T-helper 17 cell (primary cell): ENCODE data around the gene TSGA10. TPM values are rescaled to one million over a fixed set of nuclear protein-coding genes. Genes with fewer than 3 reads are reported as not detected.

Source experiments
- ATAC-seq: fragments of 150-1000 bp; cut with Tn5 transposase; 2 replicates; pipeline ENCODE4 v1.10.0; 2021; ENCODE audit warnings: mild to moderate bottlenecking, moderate library complexity
- DNase-seq, 3 donors: peaks; one replicate each; pipeline versions ENCODE4 v3.0.0 to v3.0.0-alpha.2; 2020 to 2021
- H3K9me3 ChIP-seq: one replicate; pipeline ENCODE4 v1.7.0; 2013; ENCODE audit warnings: low read length, mild to moderate bottlenecking; ENCODE audit not compliant: control insufficient read depth, poor library complexity, severe bottlenecking
- H3K27ac Mint-ChIP-seq: one replicate; pipeline ENCODE4 v1.8.0; 2022; ENCODE audit warnings: mild to moderate bottlenecking, moderate library complexity, mixed read lengths
- H3K27me3 Mint-ChIP-seq: one replicate; pipeline ENCODE4 v1.8.0; 2022; ENCODE audit warnings: mixed read lengths
- H3K36me3 Mint-ChIP-seq: one replicate; pipeline ENCODE4 v1.8.0; 2022; ENCODE audit warnings: low read depth, mixed read lengths
- H3K4me1 Mint-ChIP-seq: one replicate; pipeline ENCODE4 v1.8.0; 2022; ENCODE audit warnings: mild to moderate bottlenecking, mixed read lengths
- H3K4me3 Mint-ChIP-seq: one replicate; pipeline ENCODE4 v1.8.0; 2022; ENCODE audit warnings: mild to moderate bottlenecking, moderate library complexity, mixed read lengths
- total RNA-seq, 4 donors: library from RNA in 2 of 4; stranded (reverse) in 2 of 4; gene quantifications; one replicate each; pipeline ENCODE4 v1.2.3 and lab custom pipeline; 2022 to 2026

Gene TSGA10
- total RNA-seq, 2 donors from 2014 or later: 7.7 to 8.3 TPM

GRCh38 chr2:99180755-99181623, 26.2 kb upstream of the TSGA10 start, which contains the start of the genes MITD1 and MRPL30:
Gene MITD1 (minus strand): TSS chr2:99181058. CDS start chr2:99180981, 77 bp downstream.
Gene MRPL30 (plus strand): TSS chr2:99181184. CDS start chr2:99186204, 5,020 bp downstream.
- Mint-ChIP-seq H3K4me1 (peaks cover 41% of the 10 kb centered on the region), H3K27me3 (no peaks in the 10 kb centered on the region), H3K36me3 (peaks cover 7% of the 10 kb centered on the region), H3K4me3 (peak within 1 kb of the TSS; percentile 100), H3K27ac (peak within 1 kb of the TSS; percentile 100)
- ATAC-seq: peak; percentile 96
- peak; percentile 75 to 85 (median 83) for DNase-seq
- H3K9me3 ChIP-seq: no peaks in the 10 kb centered on the region

- no peaks in the 10 kb centered on the region for H3K9me3 ChIP-seq
- H3K27me3 Mint-ChIP-seq: no peaks in the 10 kb centered on the region
- no peak overlapping the region for H3K4me3 Mint-ChIP-seq
- peaks cover 2% of the 10 kb centered on the region for H3K36me3 Mint-ChIP-seq
- peak overlapping the region; percentile 85 for H3K27ac Mint-ChIP-seq
- DNase-seq: no peak
- H3K4me1 Mint-ChIP-seq: peaks cover 13% of the 10 kb centered on the region
- no peak for ATAC-seq
Observed at GRCh38 chr2:99171377-99172140, 16.8 kb upstream of the TSGA10 start.

GRCh38 chr2:99169534-99169933, 14.8 kb upstream of the TSGA10 start:
- Mint-ChIP-seq H3K27ac (peak overlapping the region; percentile 85), H3K36me3 (peaks cover 2% of the 10 kb centered on the region)

GRCh38 chr2:99166218-99166617, 11.5 kb upstream of the TSGA10 start:
- H3K9me3 ChIP-seq: no peaks in the 10 kb centered on the region
- ATAC-seq (no peak), DNase-seq (no peak)
- Mint-ChIP-seq H3K36me3 (peaks cover 2% of the 10 kb centered on the region), H3K4me3 (no peak overlapping the region), H3K27ac (peak overlapping the region; percentile 19), H3K4me1 (peaks cover 4% of the 10 kb centered on the region), H3K27me3 (no peaks in the 10 kb centered on the region)

More at GRCh38 chr2:99169534-99169933, 14.8 kb upstream of the TSGA10 start:
- DNase-seq: no peak
- peaks cover 4% of the 10 kb centered on the region for H3K4me1 Mint-ChIP-seq
- H3K4me3 Mint-ChIP-seq: no peak overlapping the region
- H3K27me3 Mint-ChIP-seq: no peaks in the 10 kb centered on the region
- no peaks in the 10 kb centered on the region for H3K9me3 ChIP-seq
- ATAC-seq: no peak

- peaks cover 17% of the 10 kb centered on the region for H3K36me3 Mint-ChIP-seq
Observed at GRCh38 chr2:99159594-99159993, 4.9 kb upstream of the TSGA10 start.

GRCh38 chr2:99158599-99158998, 3.9 kb upstream of the TSGA10 start:
- H3K9me3 ChIP-seq: no peaks in the 10 kb centered on the region
- Mint-ChIP-seq H3K36me3 (peaks cover 18% of the 10 kb centered on the region), H3K4me1 (peaks cover 40% of the 10 kb centered on the region), H3K27me3 (no peaks in the 10 kb centered on the region), H3K4me3 (no peak overlapping the region), H3K27ac (no peak overlapping the region)
- DNase-seq: no peak
- ATAC-seq: no peak

More at GRCh38 chr2:99159594-99159993, 4.9 kb upstream of the TSGA10 start:
- Mint-ChIP-seq H3K27me3 (no peaks in the 10 kb centered on the region), H3K27ac (no peak overlapping the region), H3K4me1 (peaks cover 36% of the 10 kb centered on the region), H3K4me3 (no peak overlapping the region)
- no peaks in the 10 kb centered on the region for H3K9me3 ChIP-seq
- no peak for ATAC-seq
- no peak for DNase-seq

- Mint-ChIP-seq H3K27me3 (no peaks in the 10 kb centered on the region), H3K4me1 (peaks cover 40% of the 10 kb centered on the region), H3K27ac (no peak overlapping the region), H3K4me3 (peak overlapping the region; percentile 100), H3K36me3 (peaks cover 18% of the 10 kb centered on the region)
- no peaks in the 10 kb centered on the region for H3K9me3 ChIP-seq
- DNase-seq: no peak
- ATAC-seq: no peak
Observed at GRCh38 chr2:99156891-99157290, 2.1 kb upstream of the TSGA10 start.

- H3K9me3 ChIP-seq: no peaks in the 10 kb centered on the region
- Mint-ChIP-seq H3K4me1 (peaks cover 36% of the 10 kb centered on the region), H3K36me3 (peaks cover 13% of the 10 kb centered on the region), H3K27ac (no peak overlapping the region), H3K27me3 (no peaks in the 10 kb centered on the region), H3K4me3 (peak overlapping the region; percentile 100)
- ATAC-seq: no peak
- no peak for DNase-seq
Observed at GRCh38 chr2:99153921-99154604, 679 bp downstream of the TSGA10 start.

GRCh38 chr2:99152199-99152895, 2.4 kb downstream of the TSGA10 start:
- DNase-seq: no peak
- Mint-ChIP-seq H3K27ac (no peak overlapping the region), H3K36me3 (peaks cover 9% of the 10 kb centered on the region), H3K4me3 (no peak overlapping the region), H3K27me3 (no peaks in the 10 kb centered on the region), H3K4me1 (peaks cover 28% of the 10 kb centered on the region)
- ATAC-seq: no peak
- H3K9me3 ChIP-seq: no peaks in the 10 kb centered on the region

GRCh38 chr2:99150706-99151105, 4.0 kb downstream of the TSGA10 start:
- Mint-ChIP-seq H3K4me1 (peaks cover 15% of the 10 kb centered on the region), H3K4me3 (no peak overlapping the region), H3K36me3 (peaks cover 6% of the 10 kb centered on the region), H3K27me3 (no peaks in the 10 kb centered on the region), H3K27ac (no peak overlapping the region)
- no peaks in the 10 kb centered on the region for H3K9me3 ChIP-seq
- no peak for DNase-seq
- no peak for ATAC-seq

GRCh38 chr2:99141110-99142108, 13.3 kb downstream of the TSGA10 start, which contains the start of gene C2orf15:
Gene C2orf15 (plus strand): TSS chr2:99141707. CDS start chr2:99150559, 8,852 bp downstream.
- Mint-ChIP-seq H3K36me3 (peaks cover 2% of the 10 kb centered on the region), H3K27ac (peak within 1 kb of the TSS; percentile 96), H3K27me3 (no peaks in the 10 kb centered on the region), H3K4me3 (peak within 1 kb of the TSS; percentile 97), H3K4me1 (peaks cover 8% of the 10 kb centered on the region)
- DNase-seq (peak; percentile 93 to 98 (median 98)), ATAC-seq (peak; percentile 89)
- no peaks in the 10 kb centered on the region for H3K9me3 ChIP-seq

GRCh38 chr2:99140860-99141109, 14.0 kb downstream of the TSGA10 start:
- H3K27me3 Mint-ChIP-seq: no peaks in the 10 kb centered on the region
- H3K4me1 Mint-ChIP-seq: peaks cover 8% of the 10 kb centered on the region
- H3K9me3 ChIP-seq: no peaks in the 10 kb centered on the region
- H3K27ac Mint-ChIP-seq: peak overlapping the region; percentile 96
- no peak for ATAC-seq
- DNase-seq: no peak
- H3K36me3 Mint-ChIP-seq: peaks cover 2% of the 10 kb centered on the region
- H3K4me3 Mint-ChIP-seq: peak overlapping the region; percentile 97
